Stimulated activated CD8-positive, alpha-beta memory T cell treated with anti-CD3 and anti-CD28 coated beads, Interleukin-15, amount 100 ng/mL, for 24 hours (primary cell): ENCODE measurements around the gene DBNL.

ENCODE experiments used
- DNase-seq: peaks from one replicate; pipeline ENCODE4 v3.0.0-alpha.2; 2020; ENCODE audit warnings: low read depth

DBNL gene

DNA sequence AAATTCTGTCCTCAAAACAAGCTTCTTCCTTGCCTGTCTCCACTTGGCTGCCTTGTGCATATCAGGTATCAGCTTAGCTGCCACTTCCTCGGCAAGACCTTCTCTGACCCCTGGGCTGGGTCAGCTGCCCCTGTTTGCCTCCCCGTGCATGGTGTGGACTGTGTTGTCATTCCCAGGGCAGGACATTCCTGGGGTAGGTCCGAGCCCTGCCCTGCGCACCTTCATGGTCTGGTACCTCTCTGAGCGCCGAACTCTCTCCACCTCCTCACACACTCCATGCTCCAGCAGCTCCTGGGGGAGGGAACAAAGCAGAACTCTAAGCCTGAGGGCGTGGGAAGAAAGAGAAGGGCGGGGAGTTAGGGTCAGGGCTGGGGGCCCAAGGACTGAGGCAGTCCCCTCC is 34.0 kb downstream of the DBNL start:
- DNase-seq = no peak

GRCh38 chr7:44079331-44080021 is 35.0 kb downstream of the DBNL start:
- DNase-seq = no peak

GRCh38 chr7:44080118-44080517 is 35.6 kb downstream of the DBNL start:
- DNase-seq = no peak

GRCh38 chr7:44080686-44081265 is 36.3 kb downstream of the DBNL start:
- no peak for DNase-seq

DNA sequence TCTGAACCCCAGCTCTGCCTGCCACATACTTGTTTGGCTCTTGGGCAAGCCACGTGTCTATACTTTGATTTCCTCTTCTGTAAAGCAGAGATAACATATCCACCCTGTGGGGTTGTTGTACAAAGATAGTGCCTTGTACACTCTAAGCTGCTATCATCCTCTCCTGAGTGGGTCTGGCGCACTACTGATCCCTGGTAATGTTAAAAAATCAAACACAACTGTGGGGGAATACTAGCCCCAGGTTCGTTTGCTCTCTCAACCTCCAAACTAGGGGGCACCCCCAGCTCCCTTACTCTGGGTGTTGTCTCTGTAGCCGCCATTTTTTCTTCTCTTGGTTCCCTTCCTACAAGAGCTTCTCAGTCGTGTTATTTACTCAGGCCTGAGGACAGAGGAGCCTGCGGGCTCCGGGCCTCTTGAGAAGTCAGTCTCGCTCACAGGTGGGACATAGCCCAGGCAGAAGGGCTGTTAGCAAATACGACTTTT is 36.8 kb downstream of the DBNL start:
- DNase-seq = no peak

GRCh38 chr7:44082541-44083207 is 38.2 kb downstream of the DBNL start:
- DNase-seq = peak; percentile 87

DNA sequence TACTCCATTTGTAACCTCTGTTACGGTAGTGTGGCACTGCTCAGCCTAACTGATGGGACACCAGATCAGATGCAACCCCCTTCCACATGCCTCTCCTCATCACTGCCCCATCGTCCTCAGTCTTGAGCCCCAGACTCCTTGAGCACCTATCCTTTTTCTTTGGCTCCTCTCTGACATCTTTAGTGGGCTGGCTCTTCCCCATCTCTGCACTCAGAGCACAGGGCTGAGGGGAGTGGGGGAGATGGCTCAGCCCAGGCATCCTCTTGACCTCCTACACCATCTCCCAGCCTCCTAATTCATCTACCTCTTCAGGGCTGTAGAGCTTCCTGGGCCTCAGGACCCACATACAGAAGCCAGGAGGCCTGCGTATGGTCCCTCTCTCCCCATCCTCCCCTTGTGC is 39.3 kb downstream of the DBNL start:
- DNase-seq = no peak

- DNase-seq = no peak
Measured at GRCh38 chr7:44084701-44085100, 40.2 kb downstream of the DBNL start.

DNA sequence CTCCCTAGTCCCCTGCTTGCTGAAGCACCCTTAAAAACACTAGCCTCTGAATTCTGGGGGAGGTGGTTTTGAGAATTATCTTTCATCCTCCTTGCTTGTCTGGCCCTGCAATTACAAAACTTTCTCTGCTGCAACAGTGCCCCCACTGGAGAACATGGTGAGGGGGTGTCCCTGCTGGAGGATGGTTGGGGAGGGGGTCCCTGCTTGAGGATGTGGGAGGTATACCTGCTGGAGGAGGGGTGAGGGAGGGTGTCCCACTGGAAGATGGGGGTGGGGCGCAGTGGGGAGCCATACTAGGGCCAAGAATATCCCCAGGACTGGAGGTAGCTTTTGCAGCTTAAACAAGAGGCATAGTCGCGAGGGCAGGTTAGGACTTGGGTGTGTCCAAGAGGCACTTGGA is 41.0 kb downstream of the DBNL start:
- no peak for DNase-seq

GRCh38 chr7:44086627-44087026 is 42.1 kb downstream of the DBNL start:
- DNase-seq = no peak

DNA sequence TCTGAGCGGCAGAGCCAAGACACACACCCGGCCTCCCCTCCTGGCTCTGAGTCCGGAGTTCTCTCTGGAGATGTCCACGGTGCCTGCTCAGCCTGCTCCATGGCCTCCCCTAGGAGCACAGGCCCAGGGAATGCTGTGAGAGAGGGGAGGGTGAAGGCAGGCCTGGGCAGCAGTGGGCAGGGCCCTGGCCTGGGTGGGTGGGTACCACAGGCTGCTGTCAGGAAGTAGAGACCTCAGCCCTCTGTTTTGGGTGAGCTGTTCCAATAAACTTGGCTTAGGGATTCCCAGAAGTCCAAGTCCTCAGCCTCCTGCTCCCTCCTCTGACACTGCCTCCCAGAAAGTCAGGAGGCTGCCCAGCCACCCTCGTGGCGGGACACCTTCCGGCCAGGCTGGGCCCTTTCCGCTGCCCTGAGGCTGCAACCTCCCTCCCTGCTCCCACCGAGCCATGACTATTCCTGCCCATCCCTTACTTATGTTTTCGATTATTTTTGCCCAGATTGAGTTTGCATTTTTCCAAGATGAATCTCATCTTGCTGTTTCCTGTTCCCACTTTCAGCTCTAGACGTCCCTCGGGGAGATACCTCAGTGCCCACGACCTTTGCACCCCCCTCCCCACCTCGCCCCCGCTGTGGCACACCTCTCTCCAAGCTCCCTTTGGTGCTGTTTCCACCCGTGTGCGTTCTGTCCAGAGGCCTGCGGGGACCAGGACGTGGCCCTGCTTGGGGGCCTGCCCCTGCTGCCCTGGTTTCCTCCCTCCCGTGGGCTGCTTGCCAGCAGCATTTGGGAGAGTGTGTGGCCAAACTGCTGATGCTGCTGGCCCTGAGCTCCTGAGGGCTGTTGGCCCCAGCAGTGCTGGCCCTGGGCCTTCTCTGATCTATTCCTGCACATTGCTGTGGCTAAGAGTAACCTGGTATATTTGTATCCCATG is 43.7 kb downstream of the DBNL start:
- no peak for DNase-seq

- DNase-seq = no peak
Measured at GRCh38 chr7:44093102-44093641, 48.7 kb downstream of the DBNL start.

DNA sequence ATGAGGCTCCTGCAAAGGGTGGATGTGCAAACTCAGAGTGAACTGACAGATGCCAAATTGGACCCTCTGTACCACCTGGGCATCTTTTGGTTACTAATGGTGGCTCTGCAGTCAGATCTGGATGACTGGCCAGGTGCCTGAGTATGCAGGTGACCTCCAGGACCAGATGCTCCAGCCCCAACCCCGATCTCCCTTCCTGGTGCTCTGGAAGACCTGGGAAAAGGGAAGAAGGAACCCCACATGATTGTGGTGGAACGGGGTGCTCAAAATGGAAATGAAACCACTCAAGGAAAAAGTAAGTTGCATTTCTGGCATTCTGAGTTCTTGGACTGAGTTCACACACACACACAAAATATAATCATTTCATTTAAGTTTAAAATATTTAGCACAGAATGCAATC is 49.9 kb downstream of the DBNL start:
- no peak for DNase-seq

GRCh38 chr7:44094883-44095592 is 50.5 kb downstream of the DBNL start:
- no peak for DNase-seq

DNA sequence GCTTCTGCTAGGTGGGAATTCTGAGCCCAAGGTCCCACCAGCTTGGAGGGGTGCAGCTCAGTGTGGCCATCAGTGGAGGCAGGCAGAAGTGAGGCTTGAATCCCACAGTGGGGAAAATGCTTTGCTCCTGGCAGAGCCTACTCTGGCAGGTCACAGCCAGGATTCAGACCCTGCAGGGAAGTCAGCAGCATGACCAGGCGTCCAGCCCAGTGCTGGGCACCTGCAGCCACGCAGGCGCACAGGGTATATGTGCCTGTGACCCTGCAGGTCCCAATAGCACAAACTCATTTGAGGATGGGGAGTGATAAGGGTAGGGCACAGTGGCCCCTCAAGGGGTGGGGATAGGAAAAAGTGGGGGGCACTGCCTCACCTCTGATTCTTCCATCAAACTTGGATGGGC is 51.3 kb downstream of the DBNL start:
- no peak for DNase-seq

DNA sequence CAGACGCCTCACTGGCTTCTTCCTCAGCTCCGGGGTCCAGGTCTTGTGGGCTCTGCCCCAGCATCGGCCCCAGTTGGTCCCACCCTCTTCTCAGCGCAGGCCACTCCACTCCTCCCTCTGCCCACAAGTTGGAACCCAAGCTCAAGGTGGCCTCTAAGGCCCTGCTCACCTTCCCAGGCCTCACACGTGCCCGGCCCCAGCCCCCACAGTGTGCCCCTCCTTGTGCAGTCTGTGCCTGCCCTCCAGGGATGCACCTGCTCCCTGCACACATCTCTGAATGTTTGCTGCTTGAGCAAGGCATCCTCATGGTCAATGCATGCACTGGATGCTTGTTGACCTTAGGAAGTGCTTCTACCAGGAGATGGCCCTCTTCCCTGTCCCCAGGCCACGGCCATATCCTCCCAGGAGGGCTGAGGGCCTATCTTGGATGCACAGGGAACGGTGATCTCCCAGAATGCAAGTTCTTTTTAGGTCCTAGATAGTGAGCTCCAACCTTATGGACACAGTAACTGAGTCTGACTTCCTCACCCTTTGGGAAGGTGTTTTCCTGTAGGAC is 51.9 kb downstream of the DBNL start:
- no peak for DNase-seq

DNA sequence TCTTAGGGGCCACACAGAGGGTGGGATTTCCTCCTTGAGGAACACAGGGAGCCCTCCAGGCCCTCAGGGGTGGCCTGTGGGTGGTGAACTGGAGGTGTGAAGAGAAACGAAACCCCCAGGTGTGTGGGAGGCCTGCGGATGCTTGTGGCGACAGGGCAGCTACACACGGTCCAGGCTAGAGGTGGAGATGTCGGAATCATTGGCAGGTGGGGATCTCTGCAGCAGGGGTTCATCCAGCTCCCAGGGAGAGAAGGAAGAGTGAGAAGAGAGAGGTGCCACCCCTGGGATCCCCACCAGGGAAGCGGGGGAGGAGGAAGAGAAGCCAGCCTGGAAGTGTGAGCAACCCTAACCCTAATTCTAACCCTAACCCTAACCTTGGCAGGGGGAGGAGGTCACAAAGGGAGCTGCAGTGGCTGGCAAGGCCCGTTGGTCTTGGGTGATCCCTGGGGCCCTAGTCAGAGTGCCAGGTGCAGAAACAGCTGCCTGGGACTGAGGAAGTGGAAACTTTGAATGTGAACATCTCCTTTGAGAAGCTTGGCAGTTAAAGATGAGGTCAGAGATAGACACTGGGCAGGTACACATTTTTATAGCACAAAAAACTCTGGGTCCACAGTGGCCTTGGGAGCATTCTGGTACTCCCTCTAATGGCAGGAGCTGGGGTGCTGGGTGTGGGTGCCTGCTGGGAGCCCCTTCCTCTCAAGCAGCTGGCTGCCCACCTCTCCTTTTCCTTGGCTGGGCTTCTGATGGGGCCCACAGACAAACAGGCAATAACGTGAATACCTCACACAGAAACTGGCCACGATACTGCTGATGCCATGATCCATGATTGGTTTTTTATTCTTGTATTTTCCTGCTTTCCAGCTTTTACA is 52.8 kb downstream of the DBNL start:
- no peak for DNase-seq

- no peak for DNase-seq
Measured at GRCh38 chr7:44098092-44099068, 53.9 kb downstream of the DBNL start.

DNA sequence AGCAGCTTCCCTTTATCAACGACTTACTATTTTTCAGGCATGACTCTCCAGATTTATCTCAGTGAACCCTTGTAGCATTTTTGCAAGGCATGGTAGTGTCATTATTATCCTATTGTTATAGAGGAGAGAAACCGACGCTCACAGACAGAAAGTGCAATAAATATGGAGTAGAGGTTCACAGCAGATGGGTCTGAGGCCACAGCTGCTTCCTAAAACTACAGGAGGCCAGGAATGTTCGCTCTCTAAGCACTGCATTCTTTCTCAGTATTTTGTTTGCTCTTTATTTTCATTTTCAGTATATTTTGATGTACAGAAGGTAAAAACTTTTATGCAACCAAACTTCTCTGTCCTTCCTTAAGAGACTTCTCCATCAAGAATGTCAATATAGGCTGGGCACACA is 55.2 kb downstream of the DBNL start:
- DNase-seq = no peak
